GM18511 (cell line): ENCODE results near the gene HELZ.
"Not testable (repeated sequence)": the region's sequence is repeated elsewhere in the genome, so short reads cannot be mapped to it uniquely, and the experiment has no call there.

Experiments used
- ATAC-seq: cut with Tn5 transposase; IDR thresholded peaks from one replicate; pipeline ENCODE4 v1.9.1; 2021; ENCODE audit warnings: mild to moderate bottlenecking, moderate library complexity; ENCODE audit not compliant: unreplicated experiment

Gene HELZ

DNA sequence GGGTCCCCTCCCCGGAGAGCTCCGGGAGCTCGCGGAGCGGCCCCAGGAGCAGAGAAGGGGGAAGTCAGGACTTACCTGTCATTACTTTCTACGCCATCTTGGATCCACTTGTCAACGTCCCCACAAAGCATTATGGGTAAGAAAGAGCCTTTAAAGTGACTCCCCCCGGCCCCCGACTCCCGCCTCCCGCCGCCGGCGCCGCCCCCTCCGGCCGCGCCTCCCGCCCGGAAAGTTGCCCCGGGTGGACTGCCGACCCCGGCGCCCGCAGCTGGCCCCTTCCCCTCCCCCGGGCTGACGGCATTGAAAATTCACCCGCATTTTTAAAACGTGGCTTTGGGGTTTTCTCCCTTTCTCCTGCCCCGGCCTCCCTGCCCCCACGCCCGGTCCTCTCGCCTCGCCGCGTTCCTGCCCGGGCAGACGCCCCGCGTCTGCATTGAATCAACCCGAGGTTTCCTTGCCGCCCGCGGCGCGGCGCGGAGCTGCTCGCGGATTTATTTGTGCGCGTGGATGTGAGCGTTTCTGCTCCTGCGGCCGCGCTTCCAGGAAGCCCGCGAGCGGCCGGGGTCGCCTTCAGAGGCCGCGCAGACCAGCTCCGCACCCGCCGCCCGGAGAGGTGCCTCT lies at the start of gene HELZ:
Gene HELZ, minus strand, starts transcription at position 124 of the 621 bp plus-strand sequence. CDS start 26,392 bp downstream, outside the sequence.
- peak; percentile 63 for ATAC-seq

GRCh38 chr17:67293251-67294203 lies 48.5 kb upstream of the HELZ start:
- peak; percentile 97 for ATAC-seq

GRCh38 chr17:67290711-67291291 lies 45.8 kb upstream of the HELZ start:
- ATAC-seq = no peak

DNA sequence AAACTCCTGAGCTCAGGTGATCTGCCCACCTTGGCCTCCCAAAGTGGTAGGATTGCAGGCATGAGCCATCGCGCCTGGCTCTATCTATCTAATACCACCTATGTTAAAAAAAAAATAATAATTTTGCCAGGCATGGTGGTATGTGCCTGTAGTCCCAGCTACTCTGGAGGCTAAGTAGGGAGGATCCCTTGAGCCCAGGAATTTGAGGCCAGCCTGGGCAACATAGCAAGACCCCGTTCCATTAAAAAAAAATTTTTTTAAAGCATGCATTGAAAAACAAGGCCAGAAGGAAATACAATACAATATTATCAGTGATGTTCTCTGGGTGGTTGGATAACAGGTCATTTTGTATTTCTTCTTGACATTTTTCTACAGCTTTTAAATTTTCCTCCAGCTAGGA lies 45.2 kb upstream of the HELZ start:
- no peak for ATAC-seq

DNA sequence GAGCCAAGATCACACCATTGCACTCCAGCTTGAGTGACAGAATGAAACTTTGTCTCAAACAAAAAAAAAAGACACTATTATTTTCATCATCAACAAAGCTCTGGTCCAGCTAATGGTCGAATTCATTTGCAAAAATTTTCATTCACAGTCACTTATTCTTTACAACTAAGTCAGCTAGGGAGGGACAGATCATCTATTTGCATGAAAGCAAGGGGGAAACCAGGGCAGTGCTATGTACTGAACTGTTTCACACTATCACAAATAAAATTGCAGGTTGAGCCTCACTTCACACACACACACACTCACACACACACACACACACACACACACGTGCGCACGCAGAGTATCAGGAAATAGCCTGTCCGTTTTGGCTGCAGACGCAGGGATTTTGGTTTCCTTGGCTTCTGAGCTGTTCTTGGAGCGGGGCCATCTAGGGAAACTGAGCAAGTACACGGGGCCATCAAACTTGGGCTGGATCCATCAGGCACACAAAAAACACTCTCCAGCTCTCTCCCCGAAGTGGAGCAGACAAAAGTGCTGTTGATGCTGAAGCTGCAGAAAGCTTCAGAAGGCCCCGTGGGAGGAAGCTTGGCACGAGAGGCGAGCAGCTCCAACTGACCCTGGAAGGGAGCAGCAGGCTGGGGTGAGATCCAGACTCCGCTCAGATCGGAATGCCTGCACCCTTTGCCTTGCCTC lies 44.3 kb upstream of the HELZ start:
- no peak for ATAC-seq

- ATAC-seq = not testable (repeated sequence)
Observed at GRCh38 chr17:67286826-67287225, 41.8 kb upstream of the HELZ start.

DNA sequence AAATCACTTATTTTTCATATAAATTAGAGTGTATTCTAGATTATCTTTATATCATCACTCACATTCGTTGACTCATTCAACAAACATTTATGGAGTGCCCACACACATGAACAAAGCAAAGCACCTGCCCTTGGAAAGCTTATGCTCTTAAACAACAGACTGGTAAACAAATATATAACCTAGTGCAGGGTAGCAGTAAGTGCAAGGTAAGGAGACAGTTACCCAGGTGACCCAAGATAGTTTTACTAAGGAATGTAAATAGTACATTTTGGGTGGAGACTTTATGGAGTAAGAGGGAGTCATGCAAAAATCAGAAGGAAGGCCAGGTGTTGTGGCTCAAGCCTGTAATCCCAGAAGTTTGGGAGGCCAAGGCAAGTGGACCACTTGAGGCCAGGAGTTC lies 40.4 kb upstream of the HELZ start:
- ATAC-seq = no peak

DNA sequence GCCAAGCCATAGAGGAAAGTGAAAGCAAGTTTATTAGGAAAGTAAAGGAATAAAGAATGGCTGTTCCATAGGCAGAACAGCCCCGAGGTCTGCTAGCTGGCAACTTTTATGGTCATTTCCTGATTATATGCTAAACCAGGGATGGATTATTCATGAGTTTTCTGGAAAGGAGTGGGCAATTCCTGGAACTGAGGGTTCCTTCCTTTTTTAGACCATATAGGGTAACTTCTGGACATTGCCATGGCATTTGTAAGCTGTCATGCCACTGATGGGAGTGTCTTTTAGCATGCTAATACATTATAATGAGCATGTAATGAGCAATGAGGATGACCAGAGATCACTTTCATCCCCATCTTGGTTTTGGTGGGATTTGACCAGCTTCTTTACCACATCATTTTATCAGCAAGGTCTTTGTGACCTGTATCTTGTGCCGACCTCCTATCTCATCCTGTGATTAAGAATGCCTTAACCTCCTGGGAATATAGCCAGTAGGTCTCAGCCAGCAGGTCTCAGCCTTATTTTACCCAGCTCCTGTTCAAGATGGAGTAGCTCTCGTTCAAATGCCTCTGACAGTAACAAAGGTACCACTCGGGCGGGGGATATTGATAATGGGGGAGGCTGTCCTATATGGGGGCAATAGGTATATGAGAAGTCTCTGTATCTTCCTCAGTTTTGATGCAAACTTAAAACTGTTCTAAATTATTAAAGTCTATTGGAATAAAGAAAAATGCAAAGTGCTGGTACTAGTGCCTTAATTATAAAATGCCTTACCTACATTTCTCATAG lies 38.9 kb upstream of the HELZ start:
- ATAC-seq = no peak

DNA sequence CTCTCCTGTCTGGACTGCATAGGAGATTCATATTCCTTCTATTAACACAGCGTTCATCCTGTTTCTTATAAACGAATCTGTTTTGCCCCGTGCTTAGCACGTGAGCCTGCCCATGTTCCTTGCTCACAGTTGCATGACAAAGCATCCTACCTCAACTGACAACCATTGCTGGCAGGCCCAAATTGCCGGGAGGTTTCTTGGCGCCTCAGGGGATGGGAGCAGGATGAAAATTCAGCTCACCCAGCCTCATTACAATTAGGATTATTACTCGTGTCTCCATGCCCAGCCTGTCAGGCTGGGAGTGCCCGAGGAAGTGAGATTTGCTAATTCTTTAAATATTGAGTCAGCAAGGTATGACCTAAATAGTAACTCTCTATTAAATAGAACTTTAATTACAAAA lies 36.7 kb upstream of the HELZ start:
- no peak for ATAC-seq

DNA sequence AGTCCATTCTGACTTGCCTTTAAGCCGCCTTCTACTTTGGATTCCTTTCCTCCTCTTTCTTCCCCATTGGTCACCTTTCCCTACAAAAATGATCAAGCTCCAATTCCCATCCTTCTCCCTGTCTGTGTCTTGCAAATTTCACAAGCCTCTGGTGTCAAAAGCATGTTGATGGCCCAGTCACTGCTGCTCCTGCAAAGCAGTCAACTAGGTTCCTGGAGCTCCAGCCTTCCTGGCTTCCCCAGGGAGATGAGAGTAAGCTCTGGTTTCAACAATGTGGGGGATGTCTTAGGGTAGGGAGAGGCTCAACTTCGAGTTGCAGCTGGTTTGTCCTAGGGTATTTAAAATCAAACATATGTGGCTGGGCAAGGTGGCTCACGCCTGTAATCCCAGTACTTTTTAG lies 36.1 kb upstream of the HELZ start:
- no peak for ATAC-seq

DNA sequence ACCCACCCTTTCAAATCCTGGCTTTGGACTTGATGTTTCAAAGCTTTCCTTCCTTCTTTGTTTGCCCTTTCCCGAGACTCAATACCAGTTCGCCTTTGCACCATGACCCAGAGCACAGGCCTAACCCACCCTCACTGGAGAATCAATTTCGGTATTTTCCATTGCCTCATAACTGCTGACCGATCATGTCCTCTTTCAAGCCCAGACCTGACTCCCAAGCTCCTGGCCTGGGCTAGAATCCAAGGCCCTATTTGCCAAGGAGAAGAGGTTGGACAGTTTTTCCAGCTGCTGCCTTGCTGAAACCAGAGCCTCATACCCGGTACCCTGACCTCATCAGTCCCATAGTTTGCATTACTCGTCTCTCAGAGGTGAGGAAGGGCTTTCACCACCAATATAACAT lies 35.3 kb upstream of the HELZ start:
- ATAC-seq = no peak

DNA sequence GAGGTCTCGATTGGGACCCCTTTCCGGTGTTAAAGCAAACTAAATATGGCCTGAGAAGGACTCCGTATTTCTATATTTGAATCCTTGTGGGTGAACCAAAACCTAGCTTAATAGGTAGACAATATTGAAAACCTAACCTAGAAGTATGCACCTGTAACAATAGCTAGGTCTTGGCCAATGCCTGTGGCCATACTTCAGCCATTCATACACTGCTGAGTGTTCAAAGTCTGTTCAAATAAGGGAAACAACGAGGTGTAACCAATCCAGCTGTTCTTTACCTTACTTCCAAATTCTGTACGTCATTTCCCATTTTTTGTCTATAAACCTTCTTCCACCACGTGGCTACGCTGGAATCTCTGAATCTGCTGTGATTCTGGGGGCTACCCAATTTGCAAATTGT lies 34.1 kb upstream of the HELZ start:
- ATAC-seq = no peak

- no peak for ATAC-seq
Observed at GRCh38 chr17:67278363-67278762, 33.4 kb upstream of the HELZ start.

- ATAC-seq = no peak
Observed at GRCh38 chr17:67276075-67276474, 31.1 kb upstream of the HELZ start.

DNA sequence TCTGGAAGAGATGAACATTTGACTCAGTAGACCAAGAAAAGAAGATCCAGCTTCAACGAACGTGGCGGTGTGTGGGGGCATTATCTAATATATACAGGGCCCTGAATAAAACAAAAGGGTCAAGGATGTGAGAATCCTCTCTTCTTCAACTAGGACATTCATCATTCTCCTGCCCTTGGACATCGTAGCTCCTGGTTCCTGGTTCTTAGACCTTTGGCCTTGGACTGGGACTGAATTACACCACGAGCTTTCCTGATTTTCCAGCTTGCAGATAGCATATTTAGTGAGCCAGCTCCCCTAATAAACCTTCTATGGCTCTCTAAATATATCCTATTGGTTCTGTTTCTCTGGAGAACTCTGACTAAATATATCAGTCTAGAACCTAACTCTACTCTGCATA lies 29.5 kb upstream of the HELZ start:
- no peak for ATAC-seq

- ATAC-seq = no peak
Observed at GRCh38 chr17:67273900-67274299, 28.9 kb upstream of the HELZ start.

GRCh38 chr17:67272312-67273047 lies 27.5 kb upstream of the HELZ start:
- ATAC-seq = no peak

- ATAC-seq = not testable (repeated sequence)
Observed at GRCh38 chr17:67271187-67271586, 26.2 kb upstream of the HELZ start.

- ATAC-seq = no peak
Observed at GRCh38 chr17:67270416-67270815, 25.4 kb upstream of the HELZ start.

DNA sequence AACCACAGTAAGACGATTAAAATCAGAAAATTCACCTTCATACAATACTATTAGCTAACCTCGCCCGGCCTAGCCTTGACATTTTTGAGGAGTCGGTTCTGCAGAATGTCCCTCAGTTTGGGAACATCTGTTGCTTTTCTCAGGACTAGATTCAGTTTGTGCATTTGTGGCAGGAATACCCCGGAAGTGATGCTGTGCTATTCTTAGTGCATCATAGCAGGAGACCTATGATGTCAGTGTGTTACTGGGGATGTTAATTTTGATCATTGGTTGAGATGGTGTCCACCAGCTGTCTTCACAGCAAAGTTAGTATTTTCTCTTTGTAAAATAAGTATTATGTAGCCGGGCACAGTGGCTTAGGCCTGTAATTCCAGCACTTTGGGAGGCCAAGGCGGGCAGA lies 21.5 kb upstream of the HELZ start:
- no peak for ATAC-seq
